ENCODE data around the gene CMKLR1. TPM values are rescaled to one million over a fixed set of nuclear protein-coding genes. Genes with fewer than 3 reads are reported as not detected.

CMKLR1 gene
- total RNA-seq, 1 donor from 2014 or later: 1.2 TPM

DNA sequence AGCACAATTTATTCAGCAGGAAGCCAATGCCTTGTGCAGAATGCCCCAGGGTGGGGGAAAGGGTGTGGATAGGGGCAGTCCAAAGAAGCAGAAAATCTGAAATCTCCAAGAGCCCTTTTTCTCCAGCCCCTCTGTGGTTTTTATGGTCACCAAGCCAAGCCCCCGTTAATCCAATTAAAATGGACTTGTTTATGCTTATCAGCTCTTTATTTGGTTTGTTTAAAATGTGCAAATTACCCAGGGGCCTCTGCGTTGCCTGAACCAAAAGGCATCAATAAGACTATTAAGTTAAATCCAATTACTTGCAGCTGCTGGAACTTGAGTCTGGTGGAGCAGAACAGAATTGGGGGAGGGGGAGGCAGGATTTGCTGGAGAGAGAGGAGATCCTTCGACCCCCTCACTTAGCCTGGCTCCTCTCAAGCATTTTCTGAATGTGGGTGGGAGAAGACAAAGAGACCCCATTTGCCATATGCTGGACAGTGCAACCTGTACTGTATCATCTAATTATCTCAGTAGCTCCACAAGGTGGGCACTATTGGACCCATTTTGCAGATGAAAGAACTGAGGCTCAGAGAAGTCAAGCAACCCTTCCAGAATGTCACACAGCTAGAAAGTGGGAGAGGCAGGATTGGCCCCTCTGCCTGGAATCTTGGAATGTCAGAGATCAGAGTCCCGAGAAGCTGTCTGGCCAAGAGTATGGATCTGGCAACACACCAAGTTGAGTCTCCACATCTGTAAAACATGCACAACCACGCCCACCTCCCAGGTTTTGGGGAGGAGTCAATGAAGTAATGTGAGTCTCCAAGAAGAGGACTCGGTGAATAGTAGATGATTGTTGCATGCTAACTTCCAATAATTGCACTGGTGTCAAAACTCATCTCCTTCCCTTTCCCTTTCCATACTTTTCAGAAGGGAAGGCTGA lies 66.9 kb downstream of the CMKLR1 start:
- DNase-seq (ENCODE audit: low spot score in 2 of 2): no peak

GRCh38 chr12:108270849-108271143 lies 68.3 kb downstream of the CMKLR1 start:
- no peak for FAIRE-seq
- no peak for DNase-seq (ENCODE audit: low spot score in 2 of 2)

More for the DNA sequence above, 66.9 kb downstream of the CMKLR1 start:
- FAIRE-seq: no peak

DNA sequence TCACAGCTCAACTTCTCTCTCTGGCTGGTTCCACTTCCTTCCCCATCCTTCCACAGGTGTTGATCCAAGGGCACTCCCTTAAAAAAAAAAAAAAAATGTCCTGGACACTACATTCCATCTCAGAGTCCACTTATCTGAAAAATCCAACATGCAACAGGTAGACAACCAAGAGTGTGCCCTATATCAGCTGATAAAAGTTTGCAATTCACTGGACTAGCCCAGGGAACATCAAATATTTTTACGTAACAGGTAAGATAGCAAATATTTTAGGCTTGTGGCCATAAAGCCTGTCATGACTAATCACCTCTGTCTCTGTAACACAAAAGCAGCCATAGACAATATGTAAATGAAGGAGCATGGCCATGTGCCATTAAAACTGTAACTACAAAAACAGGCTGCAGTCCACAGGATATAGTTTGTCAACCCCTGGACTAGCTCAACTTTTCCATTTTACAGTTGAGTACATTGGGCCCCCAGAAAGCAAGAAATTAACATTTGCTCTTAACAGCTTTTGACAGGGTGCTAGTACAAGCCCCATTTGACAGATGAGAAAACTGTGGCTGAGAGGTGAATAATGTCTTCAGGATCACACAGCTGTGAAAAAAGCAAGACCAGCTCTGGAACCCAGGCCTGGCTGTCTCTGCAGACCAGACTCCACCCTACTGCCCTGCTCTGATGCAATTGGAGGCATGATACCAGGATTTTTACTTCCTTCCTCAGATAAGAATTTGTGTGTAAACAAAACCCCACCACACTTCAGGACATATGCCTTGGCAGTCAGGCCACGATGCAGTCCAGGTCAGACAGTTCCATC lies 68.9 kb downstream of the CMKLR1 start:
- no peak for FAIRE-seq
- DNase-seq (ENCODE audit: low spot score in 2 of 2): no peak

- DNase-seq (ENCODE audit: low spot score in 2 of 2) (no peak), FAIRE-seq (no peak)
Observed at GRCh38 chr12:108269224-108269623, 69.9 kb downstream of the CMKLR1 start.

GRCh38 chr12:108268397-108268796 lies 70.7 kb downstream of the CMKLR1 start:
- DNase-seq (ENCODE audit: low spot score in 2 of 2): no peak
- FAIRE-seq: no peak

DNA sequence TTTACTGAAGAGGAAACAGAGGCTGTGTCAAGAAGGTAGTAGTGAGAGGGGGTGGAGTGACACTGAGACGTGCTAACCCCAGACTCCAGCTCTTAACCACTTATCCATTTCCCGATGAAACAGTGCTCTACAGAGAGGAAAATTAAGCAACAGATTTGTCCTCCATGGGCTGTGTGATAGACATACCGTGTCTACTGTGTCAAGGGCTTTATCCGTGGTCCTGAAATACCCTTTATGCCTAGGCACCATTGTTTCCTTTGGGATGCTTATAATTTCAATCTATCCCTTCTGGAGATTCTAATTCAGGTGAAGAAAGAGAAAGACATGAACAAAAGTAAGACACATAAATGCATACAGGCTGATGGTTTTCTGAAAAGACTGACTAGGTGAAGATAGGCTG lies 71.7 kb downstream of the CMKLR1 start:
- FAIRE-seq (no peak), DNase-seq (ENCODE audit: low spot score in 2 of 2) (no peak)

GRCh38 chr12:108266131-108266530 lies 73.0 kb downstream of the CMKLR1 start:
- FAIRE-seq (no peak), DNase-seq (ENCODE audit: low spot score in 2 of 2) (no peak)

GRCh38 chr12:108265505-108265904 lies 73.6 kb downstream of the CMKLR1 start:
- DNase-seq (ENCODE audit: low spot score in 2 of 2) (no peak), FAIRE-seq (no peak)

DNA sequence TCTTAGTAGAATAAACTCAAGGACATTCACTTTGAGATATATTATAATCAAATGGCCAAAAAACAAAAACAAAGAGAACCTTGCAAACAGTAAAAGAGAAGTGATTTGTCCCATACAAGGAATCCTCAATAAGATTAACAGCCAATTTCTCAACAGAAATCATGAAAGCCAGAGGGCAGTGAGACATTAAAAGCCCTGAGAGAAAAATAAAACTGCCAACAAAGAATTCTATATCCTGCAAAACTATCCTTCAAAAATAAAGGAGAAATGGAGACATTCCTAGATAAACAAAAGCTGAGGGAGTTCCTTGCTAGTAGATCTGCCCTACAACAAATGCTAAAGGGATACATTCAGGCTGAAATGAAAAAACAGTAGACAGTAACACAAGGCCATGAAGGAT lies 78.1 kb downstream of the CMKLR1 start:
- DNase-seq (ENCODE audit: low spot score in 2 of 2) (no peak), FAIRE-seq (no peak)

- FAIRE-seq: no peak
- no peak for DNase-seq (ENCODE audit: low spot score in 2 of 2)
Observed at GRCh38 chr12:108260039-108260438, 79.1 kb downstream of the CMKLR1 start.

GRCh38 chr12:108257610-108258106 lies 81.5 kb downstream of the CMKLR1 start:
- no peak for DNase-seq (ENCODE audit: low spot score in 2 of 2)
- no peak for FAIRE-seq

DNA sequence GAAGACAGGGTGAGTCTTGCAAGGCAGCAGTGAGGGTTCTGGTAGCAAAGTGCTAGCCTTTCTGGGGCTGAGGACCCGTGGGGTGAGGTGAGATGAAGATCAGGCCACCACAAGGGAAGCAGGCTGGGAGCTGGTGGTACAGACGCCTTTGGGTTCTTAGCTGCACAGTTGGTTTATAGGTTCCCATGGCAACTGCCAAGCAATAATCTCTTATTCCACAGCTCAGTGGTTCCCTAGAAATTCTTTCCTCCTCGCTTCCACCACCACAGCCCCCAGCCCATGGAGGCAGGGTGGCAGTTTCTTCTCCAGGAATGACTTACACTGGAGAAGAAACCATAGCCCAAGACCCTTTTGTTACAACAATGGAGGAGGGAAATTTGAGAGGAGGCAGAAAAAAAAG lies 82.1 kb downstream of the CMKLR1 start:
- DNase-seq (ENCODE audit: low spot score in 2 of 2): no peak
- FAIRE-seq: no peak

DNA sequence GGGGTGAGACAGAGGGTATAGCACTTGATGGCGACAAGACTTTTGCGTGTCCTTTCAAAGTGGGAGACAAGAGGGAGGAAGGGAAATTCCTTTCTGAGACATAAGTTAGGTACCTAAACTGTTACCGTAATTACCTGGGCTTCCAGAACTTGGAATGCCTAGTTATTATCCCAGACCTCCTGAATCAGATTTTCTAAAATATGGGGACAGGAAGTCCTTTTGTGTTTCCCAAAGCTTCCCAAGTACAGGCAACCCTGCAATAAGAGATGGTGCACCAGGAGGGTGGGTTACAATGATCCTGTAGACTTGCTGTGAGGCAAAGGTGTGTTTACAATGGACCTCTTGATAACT lies 83.9 kb downstream of the CMKLR1 start:
- FAIRE-seq: no peak

DNA sequence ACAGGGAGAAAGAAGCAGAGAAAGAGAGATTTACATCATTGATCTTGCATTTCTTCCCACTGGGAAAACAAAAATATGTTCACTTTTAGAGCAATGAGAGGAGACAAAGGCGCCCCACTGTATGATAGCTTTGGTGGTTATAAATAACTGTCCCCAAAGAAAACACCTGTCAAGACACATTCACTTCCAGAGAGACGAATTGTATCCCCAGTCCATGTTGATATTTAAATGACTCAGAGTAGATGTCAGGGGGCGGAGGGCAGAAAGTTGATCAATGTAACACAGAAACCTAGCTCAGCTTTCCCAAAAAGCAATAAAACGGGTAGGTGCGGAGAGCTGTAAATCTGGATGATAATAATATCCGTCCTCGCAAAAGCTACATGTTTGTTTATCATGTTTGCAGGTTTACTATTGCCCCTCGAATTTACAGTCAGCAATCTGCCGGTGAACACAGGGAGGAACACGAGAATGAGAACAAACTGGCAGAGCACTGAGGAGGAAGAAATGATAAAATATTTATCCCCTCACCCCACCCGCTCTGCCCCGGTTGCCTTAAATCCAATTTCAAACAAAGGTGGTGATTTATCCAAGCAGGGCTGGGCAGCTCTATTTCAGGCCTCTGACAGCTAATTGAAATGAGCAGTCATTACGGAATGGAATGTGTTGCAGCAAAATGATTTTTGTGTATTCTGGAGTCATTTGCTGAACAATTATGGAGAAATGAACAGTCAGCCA lies 84.4 kb downstream of the CMKLR1 start:
- no peak for DNase-seq (ENCODE audit: low spot score in 2 of 2)
- FAIRE-seq: no peak

More for the DNA sequence above, 83.9 kb downstream of the CMKLR1 start:
- DNase-seq (ENCODE audit: low spot score in 2 of 2): no peak

DNA sequence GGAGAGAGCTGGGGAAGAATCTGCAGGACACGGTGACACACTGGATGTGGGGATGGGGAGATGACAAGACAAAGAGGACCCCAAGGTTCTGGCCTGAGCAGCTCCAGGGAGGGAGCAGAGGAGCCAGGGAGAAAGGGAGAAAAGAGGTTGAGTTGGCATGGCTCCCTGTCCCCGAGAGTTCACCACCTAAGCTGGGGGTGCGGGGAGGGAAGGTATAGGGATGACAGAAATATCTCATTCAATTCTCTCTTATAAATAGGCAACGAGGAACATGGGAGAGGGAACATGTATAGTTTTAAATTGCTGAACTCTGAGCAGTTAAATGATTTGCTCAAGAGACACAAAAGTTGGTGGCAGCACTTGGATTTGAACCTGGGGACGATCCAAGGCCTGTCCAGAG lies 85.1 kb downstream of the CMKLR1 start:
- DNase-seq (ENCODE audit: low spot score in 2 of 2): no peak
- FAIRE-seq: no peak

DNA sequence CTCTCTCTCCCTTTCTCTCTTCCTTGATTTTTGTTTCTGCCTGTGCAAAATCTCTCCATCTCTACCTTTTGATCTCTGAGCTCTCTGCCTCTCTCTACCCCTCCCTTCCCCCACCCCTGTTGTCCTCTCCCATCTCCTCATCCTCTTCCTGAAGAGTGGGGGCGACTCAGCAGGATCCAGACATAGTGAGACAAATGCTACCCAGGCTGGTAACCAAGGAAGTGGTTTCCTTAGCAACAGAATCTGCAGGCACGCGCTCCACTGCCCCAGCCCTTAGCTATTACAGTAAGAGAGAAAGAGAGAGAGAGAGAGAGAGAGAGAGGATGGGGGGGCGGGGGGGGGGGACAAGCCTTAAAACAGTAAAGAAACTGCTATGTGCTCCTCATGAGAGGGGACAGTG lies 85.6 kb downstream of the CMKLR1 start:
- DNase-seq (ENCODE audit: low spot score in 2 of 2) (no peak), FAIRE-seq (no peak)

- DNase-seq (ENCODE audit: low spot score in 2 of 2): no peak
- no peak for FAIRE-seq
Observed at GRCh38 chr12:108252523-108252922, 86.6 kb downstream of the CMKLR1 start.

DNA sequence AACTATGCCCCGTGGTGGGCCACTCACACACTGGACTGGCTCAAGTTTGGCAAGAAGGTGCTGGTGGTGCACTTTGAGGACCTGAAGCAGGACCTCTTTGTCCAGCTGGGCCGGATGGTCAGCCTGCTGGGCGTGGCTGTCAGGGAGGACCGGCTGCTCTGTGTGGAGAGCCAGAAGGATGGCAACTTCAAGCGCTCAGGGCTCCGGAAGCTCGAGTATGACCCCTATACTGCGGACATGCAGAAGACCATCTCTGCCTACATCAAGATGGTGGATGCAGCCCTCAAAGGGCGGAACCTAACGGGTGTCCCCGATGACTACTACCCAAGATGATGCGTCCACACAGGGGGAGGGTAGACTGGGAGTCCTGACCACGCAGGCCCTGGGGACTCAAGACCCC lies 91.1 kb downstream of the CMKLR1 start:
- FAIRE-seq: no peak

DNA sequence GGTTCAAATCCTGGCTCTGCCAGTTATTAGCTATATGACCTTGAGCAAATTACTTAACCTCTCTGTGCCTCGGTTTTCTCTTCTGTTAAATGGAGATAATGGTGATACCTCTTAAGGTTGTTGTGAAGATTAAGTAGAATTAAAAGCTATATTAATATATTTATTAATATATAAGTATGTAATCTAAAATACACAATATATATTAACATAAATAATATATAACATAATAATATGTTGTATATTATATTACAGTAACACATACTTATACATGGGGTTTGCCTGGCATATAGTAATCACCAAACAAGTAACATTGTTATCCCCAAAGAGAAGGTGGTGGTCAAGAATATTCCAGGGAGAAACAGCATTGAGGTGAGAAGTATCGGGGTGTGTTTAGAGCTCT lies 92.0 kb downstream of the CMKLR1 start:
- no peak for FAIRE-seq
- DNase-seq (ENCODE audit: low spot score in 2 of 2): no peak

More for the DNA sequence above, 91.1 kb downstream of the CMKLR1 start:
- no peak for DNase-seq (ENCODE audit: low spot score in 2 of 2)

GRCh38 chr12:108241986-108242703 lies 97.0 kb downstream of the CMKLR1 start:
- FAIRE-seq (no peak), DNase-seq (ENCODE audit: low spot score in 2 of 2) (no peak)
